H1 (cell line): ENCODE results near the gene GOLPH3L. TPM values are rescaled to one million over a fixed set of nuclear protein-coding genes. Genes with fewer than 3 reads are reported as not detected.
A peak's percentile ranks its signal among the peaks of the same experiment; 100 is the strongest.

Experiments
- CTCF ChIA-PET: fragments of 300-600 bp; sonication (Branson Sonifier 250); formaldehyde crosslinking; loops from one replicate; lab custom pipeline; 2021; ENCODE audit not compliant: partially characterized antibody; lab: Charles Lee
- POLR2A ChIA-PET: fragments of 300-600 bp; sonication (Branson Sonifier 250); formaldehyde crosslinking; loops from one replicate; lab custom pipeline; 2021; ENCODE audit warnings: inconsistent platforms; ENCODE audit not compliant: partially characterized antibody; lab: Charles Lee
- DNase-seq, 2 experiments: peaks; one replicate each; pipeline versions ENCODE4 v3.0.0 to v3.0.0-alpha.2; 2010 to 2022; ENCODE audit warnings: low spot score in 2 of 2, low read depth in 1 of 2, mixed read lengths in 1 of 2
- FAIRE-seq: peaks from 2 replicates; lab custom pipeline; 2011; peaks lifted over from hg19 to GRCh38; lab: Jason Lieb, UNC
- H2AFZ ChIP-seq: 2 replicates; pipeline ENCODE4 v1.8.1; 2012; ENCODE audit warnings: low read length, inconsistent platforms
- H2AK5ac ChIP-seq: 2 replicates; pipeline ENCODE4 v1.6.1; 2013; ENCODE audit warnings: low read depth, low read length
- H2BK120ac ChIP-seq: replicated peaks from 2 replicates; pipeline ENCODE3; 2013; ENCODE audit warnings: low read depth, low read length, inconsistent platforms
- H2BK12ac ChIP-seq: 2 replicates; pipeline ENCODE4 v1.6.1; 2013; ENCODE audit warnings: low read depth, low read length
- H2BK15ac ChIP-seq: 2 replicates; pipeline ENCODE4 v1.6.1; 2013; ENCODE audit warnings: low read length
- H2BK20ac ChIP-seq: 2 replicates; pipeline ENCODE4 v1.6.1; 2013; ENCODE audit warnings: low read length
- H2BK5ac ChIP-seq: 2 replicates; pipeline ENCODE4 v1.6.1; 2013; ENCODE audit warnings: low read depth, low read length
- H3K14ac ChIP-seq: 2 replicates; pipeline ENCODE4 v1.6.1; 2013; ENCODE audit warnings: inconsistent platforms; ENCODE audit not compliant: insufficient read length
- H3K18ac ChIP-seq: 2 replicates; pipeline ENCODE4 v1.6.1; 2013; ENCODE audit warnings: low read length; ENCODE audit errors: extremely low read depth
- H3K23ac ChIP-seq: 2 replicates; pipeline ENCODE4 v1.6.1; 2013; ENCODE audit warnings: inconsistent platforms; ENCODE audit not compliant: insufficient read length
- H3K23me2 ChIP-seq: 2 replicates; pipeline ENCODE4 v1.6.1; 2013; ENCODE audit warnings: low read depth, low read length
- H3K27ac ChIP-seq: 2 replicates; pipeline ENCODE4 v1.6.1; 2011; ENCODE audit warnings: low read depth, low read length, inconsistent platforms
- H3K27me3 ChIP-seq, 4 experiments: replicated peaks in 1 of 4; 1 replicate in 1 of 4; 2 replicates in 3 of 4; pipeline versions ENCODE4 v1.6.1 to v1.8.1; 2011 to 2013; ENCODE audit warnings: low read length in 3 of 4, mild to moderate bottlenecking in 3 of 4, inconsistent platforms in 2 of 4, mixed read lengths in 2 of 4, moderate library complexity in 1 of 4; ENCODE audit not compliant: control insufficient read depth in 3 of 4, insufficient read depth in 3 of 4; ENCODE audit errors: extremely low read depth in 1 of 4
- H3K36me3 ChIP-seq, 4 experiments: 2 replicates each; pipeline versions ENCODE4 v1.6.1 to v1.8.1; 2011 to 2013; ENCODE audit warnings: mild to moderate bottlenecking in 4 of 4, low read length in 3 of 4, moderate library complexity in 2 of 4, control low read depth in 1 of 4, inconsistent platforms in 1 of 4; ENCODE audit not compliant: insufficient read depth in 4 of 4, control insufficient read depth in 2 of 4
- H3K4ac ChIP-seq: replicated peaks from 2 replicates; pipeline ENCODE3; 2013; ENCODE audit warnings: low read length, low read depth, mixed read lengths, inconsistent platforms; ENCODE audit not compliant: insufficient read length
- H3K4me1 ChIP-seq, 4 experiments: replicated peaks in 1 of 4; 1 replicate in 1 of 4; 2 replicates in 3 of 4; pipeline versions ENCODE4 v1.6.1 to v1.8.1; 2011 to 2013; ENCODE audit warnings: low read length in 3 of 4, inconsistent platforms in 2 of 4, mixed read lengths in 1 of 4; ENCODE audit not compliant: insufficient read depth in 4 of 4, control insufficient read depth in 3 of 4
- H3K4me2 ChIP-seq, 2 experiments: 2 replicates each; pipeline versions ENCODE4 v1.6.1 to v1.8.1; 2011 to 2013; ENCODE audit warnings: low read depth in 2 of 2, low read length in 2 of 2, control low read depth in 1 of 2, inconsistent platforms in 1 of 2, mild to moderate bottlenecking in 1 of 2; ENCODE audit not compliant: insufficient read depth in 1 of 2
- H3K4me3 ChIP-seq, 4 experiments: fragments of 200-600, 300-600 bp in 1 of 4; sonication (generic), shearing (Covaris generic), sonication (Bioruptor Twin) in 1 of 4; 2 replicates each; pipeline versions ENCODE4 v1.5.1 to v1.8.1; 2011 to 2016; ENCODE audit warnings: low read length in 4 of 4, low read depth in 3 of 4, control low read depth in 2 of 4, inconsistent platforms in 2 of 4, mild to moderate bottlenecking in 2 of 4, mixed read lengths in 1 of 4, moderate library complexity in 1 of 4; ENCODE audit not compliant: insufficient read depth in 2 of 4; ENCODE audit errors: extremely low read depth in 1 of 4
- H3K56ac ChIP-seq: replicated peaks from 2 replicates; pipeline ENCODE3; 2013; ENCODE audit warnings: low read depth, mild to moderate bottlenecking, mixed read lengths, low read length, inconsistent platforms; ENCODE audit not compliant: insufficient read length
- H3K79me1 ChIP-seq: 2 replicates; pipeline ENCODE4 v1.6.1; 2013; ENCODE audit warnings: low read depth, low read length, control low read depth
- H3K79me2 ChIP-seq, 2 experiments: 2 replicates each; pipeline versions ENCODE4 v1.6.1 to v1.8.1; 2012 to 2013; ENCODE audit warnings: low read length in 2 of 2, mild to moderate bottlenecking in 2 of 2, inconsistent platforms in 1 of 2; ENCODE audit not compliant: insufficient read depth in 2 of 2, control insufficient read depth in 1 of 2
- H3K9ac ChIP-seq, 4 experiments: replicated peaks in 1 of 4; 1 replicate in 1 of 4; 2 replicates in 3 of 4; pipeline versions ENCODE4 v1.6.1 to v1.8.1; 2011 to 2013; ENCODE audit warnings: low read depth in 3 of 4, low read length in 3 of 4, control low read depth in 2 of 4, mild to moderate bottlenecking in 2 of 4, moderate library complexity in 2 of 4, inconsistent platforms in 1 of 4; ENCODE audit errors: extremely low read depth in 1 of 4
- H3K9me3 ChIP-seq, 2 experiments: 2 replicates each; pipeline versions ENCODE4 v1.6.1 to v1.8.1; 2012 to 2013; ENCODE audit warnings: mild to moderate bottlenecking in 2 of 2, moderate library complexity in 2 of 2, control low read depth in 1 of 2, inconsistent platforms in 1 of 2, low read depth in 1 of 2, low read length in 1 of 2, mixed read lengths in 1 of 2; ENCODE audit not compliant: insufficient read depth in 2 of 2
- H4K20me1 ChIP-seq, 2 experiments: replicated peaks in 1 of 2; 2 replicates each; pipeline versions ENCODE3 to v1.8.1; 2011 to 2013; ENCODE audit warnings: inconsistent platforms in 2 of 2, low read length in 2 of 2, mild to moderate bottlenecking in 1 of 2; ENCODE audit not compliant: insufficient read depth in 2 of 2, control insufficient read depth in 1 of 2
- H4K5ac ChIP-seq: 2 replicates; pipeline ENCODE4 v1.6.1; 2013; ENCODE audit warnings: low read length, low read depth, mixed read lengths, inconsistent platforms; ENCODE audit not compliant: insufficient read length
- H4K8ac ChIP-seq: 2 replicates; pipeline ENCODE4 v1.8.0; 2013; ENCODE audit warnings: mild to moderate bottlenecking, moderate library complexity, low read length, inconsistent platforms; ENCODE audit not compliant: insufficient read depth; ENCODE audit errors: extremely low read depth
- H4K91ac ChIP-seq: replicated peaks from 2 replicates; pipeline ENCODE3; 2013; ENCODE audit warnings: low read length, mixed read lengths, inconsistent platforms; ENCODE audit not compliant: insufficient read length
- CREB1 ChIP-seq: IDR thresholded peaks from 2 replicates; pipeline ENCODE4 v1.6.1; 2012; ENCODE audit warnings: inconsistent platforms
- WGBS, 2 experiments: shearing (Covaris generic) in 1 of 2; methylation state at CpG; one replicate each; pipeline versions ENCODE4 v1.1.6 to v1.1.7; 2013 to 2015; ENCODE audit warnings: low lambda C conversion rate in 2 of 2, mixed read lengths in 2 of 2, inconsistent platforms in 1 of 2, low coverage in 1 of 2, missing lambda C conversion rate in 1 of 2; ENCODE audit not compliant: insufficient replicate concordance in 2 of 2, insufficient coverage in 1 of 2, insufficient read length in 1 of 2; ENCODE audit errors: extremely low coverage in 1 of 2, missing lambda C conversion rate in 1 of 2; 5-methylcytosine and 5-hydroxymethylcytosine counted together
- polyA plus RNA-seq, 7 experiments: library from polyadenylated mRNA; depleted of rRNA in 3 of 7; stranded (reverse) in 5 of 7; unstranded in 2 of 7; fragments of >200 nt in 5 of 7; fragments of 200-250 nt in 2 of 7; gene quantifications; 1 replicate in 5 of 7; 2 replicates in 1 of 7; 4 replicates in 1 of 7; pipeline versions ENCODE4 v1.2.1 to v1.2.3, GENCODE V29; 2011 to 2013; ENCODE audit warnings: missing spikeins in 2 of 7, mixed read lengths in 2 of 7
- total RNA-seq: library from RNA; stranded (reverse); fragmentation: NEBNext Ultra II Directional; extraction: Animal tissue kit (Norgen Biotek cat#: 25700); gene quantifications from 2 replicates; pipeline ENCODE4 v1.2.1, GENCODE V29; 2021

Gene GOLPH3L
- total and polyA plus RNA-seq, 2 of the 8 experiments (the other 6 are each of a cell fraction or from before 2014, with no cell fraction given), result 13.3 to 40.8 TPM

GRCh38 chr1:150642296-150642695, 54.7 kb downstream of the GOLPH3L start:
- Histone ChIP-seq H3K36me3 (peaks cover 0 to 9% (median 2%) of the 10 kb centered on the region in 4 experiments; a peak in 2 of 8 replicates), H3K23ac (no peak overlapping the region)
- no peak for FAIRE-seq

More at GRCh38 chr1:150642296-150642695, 54.7 kb downstream of the GOLPH3L start:
- 69% methylated on average over 4 of the region's 4 CpGs; no CpG with 5 or more reads in 1 of the 2 experiments for WGBS, 2 experiments
- peak overlapping the region; percentile 78 for H2BK120ac ChIP-seq
- peak overlapping the region in 1 of 4 experiments; percentile 21; a peak in 2 of 7 replicates for H3K9ac ChIP-seq
- H2AFZ ChIP-seq, result no peak overlapping the region
- H3K4me1 ChIP-seq, result peaks cover 1 to 8% (median 4%) of the 10 kb centered on the region in 4 experiments; a peak in 3 of 7 replicates
- H3K4me2 ChIP-seq, result peak overlapping the region; percentile 2 to 53; a peak in 2 of 4 replicates
- peak overlapping the region; percentile 53; the same call in 1 of the 2 replicates for H2BK12ac ChIP-seq
- CTCF ChIA-PET, result interaction anchor here (1.0 to 1.2 kb wide), 3 partner anchors 33 to 77 kb away, joined by 3 read pairs; no protein-coding TSS in a partner anchor
- peak overlapping the region; percentile 94 for H3K4ac ChIP-seq
- peak overlapping the region; percentile 94; the same call in 1 of the 2 replicates for H2BK5ac ChIP-seq
- no peaks in the 10 kb centered on the region for H3K9me3 ChIP-seq
- no peaks in the 10 kb centered on the region for H4K20me1 ChIP-seq
- H3K27me3 ChIP-seq, result no peaks in the 10 kb centered on the region
- H2BK20ac ChIP-seq, result 0 out of 2 replicates have a peak overlapping the region, but pooled peaks have one; percentile 9
- TF ChIP-seq CREB1, result no peak
- no peak overlapping the region for H3K18ac ChIP-seq
- H4K91ac ChIP-seq, result peak overlapping the region; percentile 81
- POLR2A ChIA-PET, result interaction anchor here (0.9 to 15.8 kb wide), 10 partner anchors 9 to 86 kb away, joined by 3 to 163 read pairs (median 5); partner anchors contain the start of genes ENSA and MCL1
- H3K14ac ChIP-seq, result no peak overlapping the region
- H4K5ac ChIP-seq, result peak overlapping the region; percentile 15
- H3K79me1 ChIP-seq, result no peaks in the 10 kb centered on the region
- H3K56ac ChIP-seq, result no peak overlapping the region
- H3K4me3 ChIP-seq, result peak overlapping the region in 1 of 4 experiments; percentile 14; a peak in 1 of 8 replicates
- H2BK15ac ChIP-seq, result no peak overlapping the region
- DNase-seq, result no peak
- H3K23me2 ChIP-seq, result no peaks in the 10 kb centered on the region
- H3K79me2 ChIP-seq, result no peaks in the 10 kb centered on the region
- H3K27ac ChIP-seq, result peak overlapping the region; percentile 71; the same call in 1 of the 2 replicates
- H4K8ac ChIP-seq, result no peak overlapping the region
- H2AK5ac ChIP-seq, result peak overlapping the region; percentile 88; the same call in 1 of the 2 replicates
